GM18502 (cell line): ENCODE measurements around the gene SLCO1C1.

Experiments
- ATAC-seq: cut with Tn5 transposase; IDR thresholded peaks from one replicate; pipeline ENCODE4 v1.9.1; 2021; ENCODE audit warnings: mild to moderate bottlenecking; ENCODE audit not compliant: unreplicated experiment, poor library complexity

Gene SLCO1C1

GRCh38 chr12:20792971-20793370, 97.8 kb downstream of the SLCO1C1 start:
- ATAC-seq, result no peak

GRCh38 chr12:20798554-20798953, 103.4 kb downstream of the SLCO1C1 start:
- no peak for ATAC-seq

DNA sequence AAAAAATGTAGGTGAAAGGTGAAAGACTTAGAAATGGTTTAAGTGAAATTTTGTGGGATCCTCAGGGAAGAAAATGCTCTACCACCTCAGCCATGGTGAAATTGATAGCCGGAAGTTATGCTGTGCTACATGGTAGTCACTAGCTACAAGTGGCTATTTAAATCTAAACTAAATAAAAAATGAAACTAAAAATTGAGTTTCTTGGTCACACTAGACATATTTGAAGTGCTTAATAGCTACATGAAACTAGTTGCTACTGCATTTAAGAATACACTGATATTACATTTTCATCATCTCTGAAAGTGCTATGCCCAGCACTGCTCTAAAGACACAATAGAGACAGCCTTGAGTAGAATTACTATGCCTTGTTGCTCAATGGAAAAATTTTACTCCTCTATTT, 105.0 kb downstream of the SLCO1C1 start:
- ATAC-seq, result no peak

DNA sequence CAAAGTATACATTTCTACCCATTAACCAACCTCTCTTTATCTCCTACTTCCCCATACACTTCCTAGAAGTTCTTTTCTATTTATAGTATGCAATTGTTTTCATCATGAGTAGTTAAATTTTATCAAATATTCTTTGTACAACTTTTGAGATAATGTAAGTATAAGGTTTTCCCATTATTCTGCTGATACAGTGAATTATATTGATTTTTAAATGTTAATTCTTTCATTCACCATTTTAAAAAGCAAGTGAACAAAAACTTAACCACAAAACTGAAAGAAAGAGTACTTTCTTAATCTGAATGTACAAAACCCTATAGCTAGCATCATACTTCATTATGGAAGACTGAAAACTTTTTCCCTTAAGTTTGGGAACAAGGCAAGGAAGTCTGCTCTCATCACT, 105.9 kb downstream of the SLCO1C1 start:
- no peak for ATAC-seq
